HG02973 (cell line): Measurements from ENCODE around the gene LGALS9.
"Not testable (repeated sequence)": the region's sequence is repeated elsewhere in the genome, so short reads cannot be mapped to it uniquely, and the experiment has no call there.

ENCODE experiments used
- ATAC-seq: cut with Tn5 transposase; IDR thresholded peaks from one replicate; pipeline ENCODE4 v1.9.1; 2021; ENCODE audit warnings: moderate library complexity; ENCODE audit not compliant: unreplicated experiment

Gene LGALS9

GRCh38 chr17:27670791-27671590, 40.0 kb downstream of the LGALS9 start:
- ATAC-seq = no peak

GRCh38 chr17:27671591-27671910, 40.6 kb downstream of the LGALS9 start:
- no peak for ATAC-seq

GRCh38 chr17:27671977-27672480, 41.0 kb downstream of the LGALS9 start:
- not testable (repeated sequence) for ATAC-seq

GRCh38 chr17:27674335-27674734, 43.3 kb downstream of the LGALS9 start:
- no peak for ATAC-seq

- no peak for ATAC-seq
These were observed 46.2 kb downstream of the LGALS9 start for GRCh38 chr17:27677191-27677590.

GRCh38 chr17:27686322-27686721, 55.3 kb downstream of the LGALS9 start:
- ATAC-seq = not testable (repeated sequence)

- ATAC-seq = no peak
These were observed 59.9 kb downstream of the LGALS9 start for GRCh38 chr17:27690882-27691281.

- not testable (repeated sequence) for ATAC-seq
These were observed 64.3 kb downstream of the LGALS9 start for GRCh38 chr17:27695254-27695814.
